ENCODE results near the gene AAK1. TPM values are rescaled to one million over a fixed set of nuclear protein-coding genes. Genes with fewer than 3 reads are reported as not detected.

AAK1 gene
- total RNA-seq, 4 donors from 2014 or later = 28.0 to 35.5 (median 32.8) TPM

- intact Hi-C loops (cut with DNase I) = no loop called here
- Histone ChIP-seq H3K4me1 (peaks cover 4 to 59% (median 12%) of the 10 kb centered on the region in 3 donors), H3K9me3 (no peaks in the 10 kb centered on the region), H3K27me3 (no peaks in the 10 kb centered on the region), H3K27ac (no peak overlapping the region), H3K36me3 (no peaks in the 10 kb centered on the region), H3K4me3 (no peak overlapping the region)
- no peak for DNase-seq
- TF ChIP-seq POLR2A (IDR thresholded peaks at IDR 0.05) (no peak), CTCF (IDR thresholded peaks at IDR 0.05) (no peak)
- WGBS, 2 donors = 86 to 100% methylated on average over 1 of the region's 1 CpG
Observed at GRCh38 chr2:69571189-69571588, 72.3 kb downstream of the AAK1 start.

GRCh38 chr2:69570474-69570873, 73.1 kb downstream of the AAK1 start:
- TF ChIP-seq POLR2A (IDR thresholded peaks at IDR 0.05) (no peak), CTCF (IDR thresholded peaks at IDR 0.05) (no peak)
- no peaks in the 10 kb centered on the region for H3K9me3 ChIP-seq
- 33 to 49% methylated on average over 2 of the region's 2 CpGs for WGBS, 2 donors
- no peaks in the 10 kb centered on the region for H3K36me3 ChIP-seq
- intact Hi-C loops (cut with DNase I) = no loop called here
- H3K4me3 ChIP-seq = no peak overlapping the region
- no peak for DNase-seq
- H3K27me3 ChIP-seq = no peaks in the 10 kb centered on the region
- H3K4me1 ChIP-seq = peaks cover 4 to 61% (median 12%) of the 10 kb centered on the region in 3 donors
- peak overlapping the region; percentile 18 to 59 (median 38) for H3K27ac ChIP-seq

- WGBS, 2 donors = 82 to 85% methylated on average over 6 of the region's 6 CpGs
- peaks cover 4 to 66% (median 12%) of the 10 kb centered on the region in 3 donors for H3K4me1 ChIP-seq
- no peak overlapping the region for H3K27ac ChIP-seq
- H3K36me3 ChIP-seq = no peaks in the 10 kb centered on the region
- no peak for DNase-seq
- no peaks in the 10 kb centered on the region for H3K9me3 ChIP-seq
- TF ChIP-seq CTCF (IDR thresholded peaks at IDR 0.05) (no peak), POLR2A (IDR thresholded peaks at IDR 0.05) (no peak)
- H3K4me3 ChIP-seq = no peak overlapping the region
- no peaks in the 10 kb centered on the region for H3K27me3 ChIP-seq
- intact Hi-C loops (cut with DNase I) = loop anchor here (5.0 kb wide), 1 partner anchor 144 kb away; no protein-coding TSS in a partner anchor
Observed at GRCh38 chr2:69567909-69568300, 75.6 kb downstream of the AAK1 start.

- H3K27me3 ChIP-seq = no peaks in the 10 kb centered on the region
- no peaks in the 10 kb centered on the region for H3K36me3 ChIP-seq
- 71 to 77% methylated on average over 3 of the region's 3 CpGs for WGBS, 2 donors
- DNase-seq = no peak
- no peak overlapping the region for H3K27ac ChIP-seq
- TF ChIP-seq CTCF (IDR thresholded peaks at IDR 0.05) (no peak), POLR2A (IDR thresholded peaks at IDR 0.05) (no peak)
- peaks cover 4 to 60% (median 12%) of the 10 kb centered on the region in 3 donors for H3K4me1 ChIP-seq
- intact Hi-C loops (cut with DNase I) = loop anchor here (5.0 kb wide), 1 partner anchor 145 kb away; no protein-coding TSS in a partner anchor
- H3K9me3 ChIP-seq = no peaks in the 10 kb centered on the region
- no peak overlapping the region for H3K4me3 ChIP-seq
Observed at GRCh38 chr2:69567157-69567908, 76.2 kb downstream of the AAK1 start.

- TF ChIP-seq POLR2A (IDR thresholded peaks at IDR 0.05) = no peak
- TF ChIP-seq CTCF (IDR thresholded peaks at IDR 0.05) = no peak
- intact Hi-C loops (cut with DNase I) = loop anchor here (5.0 kb wide), 1 partner anchor 146 kb away; no protein-coding TSS in a partner anchor
- no peak overlapping the region for H3K4me3 ChIP-seq
- no peak overlapping the region for H3K27ac ChIP-seq
- no peaks in the 10 kb centered on the region for H3K9me3 ChIP-seq
- peaks cover 4 to 54% (median 12%) of the 10 kb centered on the region in 3 donors for H3K4me1 ChIP-seq
- no peak for DNase-seq
- 85 to 98% methylated on average over 4 of the region's 4 CpGs for WGBS, 2 donors
- H3K27me3 ChIP-seq = no peaks in the 10 kb centered on the region
- no peaks in the 10 kb centered on the region for H3K36me3 ChIP-seq
Observed at GRCh38 chr2:69566669-69567068, 76.9 kb downstream of the AAK1 start.

Measured in esophagus squamous epithelium (tissue), 5 donors.